Measurements from ENCODE around the gene NAALAD2. TPM values are rescaled to one million over a fixed set of nuclear protein-coding genes. Genes with fewer than 3 reads are reported as not detected.
A peak's percentile ranks its signal among the peaks of the same experiment; 100 is the strongest.

Gene NAALAD2
- total and polyA plus RNA-seq, 2 donors (not counting 1 experiment from before 2014, with no cell fraction given), result not detected

DNA sequence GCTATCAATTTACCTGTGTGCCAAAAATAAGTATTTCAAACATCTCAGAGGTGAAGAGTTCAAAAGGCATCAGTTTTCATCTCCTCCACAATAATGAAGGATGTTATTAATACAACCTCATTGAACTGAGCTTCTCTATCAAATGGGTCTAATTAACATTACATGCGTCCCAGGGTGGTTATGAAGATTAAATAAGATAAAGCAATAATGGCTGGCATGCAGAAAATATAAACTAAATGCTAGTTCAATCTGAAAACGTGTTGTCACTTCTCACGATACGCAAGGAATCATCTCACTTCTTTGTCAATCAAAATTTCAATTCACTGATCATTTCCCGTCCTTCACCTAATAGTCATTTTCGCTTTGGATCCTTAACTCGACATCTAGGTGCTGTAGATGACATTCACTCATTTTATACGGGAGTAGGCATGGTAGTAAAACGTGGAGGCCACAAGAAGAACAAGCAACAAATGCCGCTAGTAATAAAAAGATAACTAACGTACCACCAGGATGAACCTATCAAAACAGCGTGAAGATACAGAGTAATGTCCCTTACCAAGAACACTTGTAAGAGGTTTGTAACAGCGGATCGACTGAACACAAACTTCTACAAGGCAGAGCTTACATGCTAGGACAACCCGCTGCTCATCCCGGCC lies 87.5 kb downstream of the NAALAD2 start:
- Mint-ChIP-seq H3K4me3 (peak overlapping the region; percentile 92), H3K27ac (peak overlapping the region; percentile 93), H3K4me1 (peaks cover 51% of the 10 kb centered on the region), H3K9me3 (ENCODE audit: insufficient read depth) (no peaks in the 10 kb centered on the region), H3K27me3 (peaks cover 6% of the 10 kb centered on the region)
- peaks cover 68% of the 10 kb centered on the region for H3K79me2 ChIP-seq (ENCODE audit: control insufficient read depth, insufficient read depth, low read length)
- H4K20me1 ChIP-seq (ENCODE audit: control insufficient read depth, insufficient read depth, low read length, poor library complexity, severe bottlenecking), result peaks cover 44% of the 10 kb centered on the region
- ChIA-PET CTCF (interaction anchor here (0.7 kb wide), 1 partner anchor 17 kb away, joined by 3 read pairs; no protein-coding TSS in a partner anchor), POLR2A (no interaction called here)
- H3K36me3 ChIP-seq (replicated peaks in 1 of 2; ENCODE audit: control extremely low read depth in 1 of 2, control insufficient read depth in 1 of 2, extremely low read depth in 1 of 2, insufficient read depth in 2 of 2, low read length in 1 of 2), result no peaks in the 10 kb centered on the region
- peak overlapping the region; percentile 84 for H2AFZ ChIP-seq (ENCODE audit: insufficient read depth, low read depth, low read length, poor library complexity, severe bottlenecking)
- H3K4me3 ChIP-seq (ENCODE audit: control extremely low read depth in 1 of 5, extremely low read depth in 1 of 5, insufficient read depth in 1 of 5, low read depth in 2 of 5, low read length in 4 of 5), result peak overlapping the region; percentile 69 to 88 (median 83)
- H3K27ac ChIP-seq (ENCODE audit: low read length in 2 of 2), result peak overlapping the region; percentile 86 to 88
- peaks cover 20 to 34% of the 10 kb centered on the region in 2 donors for H3K4me1 ChIP-seq (ENCODE audit: control insufficient read depth in 2 of 2, insufficient read depth in 2 of 2, low read length in 2 of 2)
- no peaks in the 10 kb centered on the region for H3K27me3 ChIP-seq (replicated peaks in 1 of 4; ENCODE audit: control extremely low read depth in 1 of 4, control insufficient read depth in 3 of 4, insufficient read depth in 4 of 4, low read length in 3 of 4)
- intact Hi-C loops (cut with micrococcal nuclease), result loop anchor here (2.0 to 5.0 kb wide), 2 partner anchors 17 to 1885 kb away; partner anchors contain the start of gene CTSC
- ATAC-seq (ENCODE audit: low read depth), result no peak
- TF ChIP-seq, protein P1, sequence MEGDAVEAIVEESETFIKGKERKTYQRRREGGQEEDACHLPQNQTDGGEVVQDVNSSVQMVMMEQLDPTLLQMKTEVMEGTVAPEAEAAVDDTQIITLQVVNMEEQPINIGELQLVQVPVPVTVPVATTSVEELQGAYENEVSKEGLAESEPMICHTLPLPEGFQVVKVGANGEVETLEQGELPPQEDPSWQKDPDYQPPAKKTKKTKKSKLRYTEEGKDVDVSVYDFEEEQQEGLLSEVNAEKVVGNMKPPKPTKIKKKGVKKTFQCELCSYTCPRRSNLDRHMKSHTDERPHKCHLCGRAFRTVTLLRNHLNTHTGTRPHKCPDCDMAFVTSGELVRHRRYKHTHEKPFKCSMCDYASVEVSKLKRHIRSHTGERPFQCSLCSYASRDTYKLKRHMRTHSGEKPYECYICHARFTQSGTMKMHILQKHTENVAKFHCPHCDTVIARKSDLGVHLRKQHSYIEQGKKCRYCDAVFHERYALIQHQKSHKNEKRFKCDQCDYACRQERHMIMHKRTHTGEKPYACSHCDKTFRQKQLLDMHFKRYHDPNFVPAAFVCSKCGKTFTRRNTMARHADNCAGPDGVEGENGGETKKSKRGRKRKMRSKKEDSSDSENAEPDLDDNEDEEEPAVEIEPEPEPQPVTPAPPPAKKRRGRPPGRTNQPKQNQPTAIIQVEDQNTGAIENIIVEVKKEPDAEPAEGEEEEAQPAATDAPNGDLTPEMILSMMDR (IDR thresholded peaks at IDR 0.05), result no peak
- DNase-seq, result no peak
- peak overlapping the region; percentile 74 for H3K4me2 ChIP-seq (replicated peaks; ENCODE audit: low read depth, low read length, poor library complexity, severe bottlenecking)
- WGBS (ENCODE audit: insufficient coverage), result 17% methylated on average over 7 of the region's 16 CpGs
- peak overlapping the region; percentile 89 for H3K9ac ChIP-seq (ENCODE audit: low read length)
- H3K9me3 ChIP-seq (ENCODE audit: control extremely low read depth in 1 of 3, control insufficient read depth in 2 of 3, insufficient read depth in 1 of 3, low read length in 2 of 3), result no peaks in the 10 kb centered on the region

DNA sequence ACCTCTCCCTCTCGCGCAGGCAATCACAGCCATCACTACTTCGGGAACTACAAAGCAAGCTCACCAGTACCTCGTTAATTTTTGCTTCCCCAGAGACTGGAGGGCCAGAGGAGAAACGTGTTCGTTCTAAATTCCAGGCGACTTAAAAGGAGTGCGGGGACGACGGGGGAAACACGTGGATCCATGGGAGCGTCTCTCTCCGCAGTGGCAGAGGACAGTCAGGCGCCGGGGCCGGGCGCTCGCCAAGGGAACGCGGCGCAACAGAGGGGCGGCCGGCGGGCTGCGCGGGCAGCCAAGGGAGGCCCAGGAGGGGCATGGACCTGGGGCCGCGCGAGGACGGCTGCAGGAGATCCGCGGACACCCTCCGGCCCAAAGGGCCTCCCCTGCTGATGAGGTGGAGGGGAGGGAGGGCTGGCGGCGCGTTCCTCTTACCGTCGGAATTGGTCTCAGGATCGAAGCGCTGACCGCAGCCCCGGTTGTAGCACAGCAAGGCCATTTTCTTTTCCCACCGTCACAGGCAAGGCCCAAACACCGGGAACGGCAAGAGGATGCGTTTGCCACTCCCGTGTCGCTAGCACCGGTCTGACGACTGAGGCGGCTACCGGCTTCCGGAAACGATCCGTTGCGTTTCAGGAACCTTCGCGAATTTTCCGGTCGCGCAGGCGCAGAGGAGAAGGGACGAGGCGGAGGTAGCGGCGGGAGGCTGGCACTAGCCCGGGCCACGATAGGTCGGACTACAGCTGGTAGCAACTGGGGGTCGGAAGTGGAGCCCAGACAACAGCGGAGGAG lies 88.2 kb downstream of the NAALAD2 start, which contains the start of gene CHORDC1:
CHORDC1 (minus strand) TSS at position 591 of the 789 bp plus-strand sequence; CDS start at position 496, 95 bp downstream.
- Histone ChIP-seq H3K9me3 (ENCODE audit: control extremely low read depth in 1 of 3, control insufficient read depth in 2 of 3, insufficient read depth in 1 of 3, low read length in 2 of 3) (no peaks in the 10 kb centered on the region), H3K9ac (ENCODE audit: low read length) (peak within 1 kb of the TSS; percentile 89), H3K4me2 (replicated peaks; ENCODE audit: low read depth, low read length, poor library complexity, severe bottlenecking) (peak within 1 kb of the TSS; percentile 74), H3K36me3 (replicated peaks in 1 of 2; ENCODE audit: control extremely low read depth in 1 of 2, control insufficient read depth in 1 of 2, extremely low read depth in 1 of 2, insufficient read depth in 2 of 2, low read length in 1 of 2) (no peaks in the 10 kb centered on the region), H3K4me3 (ENCODE audit: control extremely low read depth in 1 of 5, extremely low read depth in 1 of 5, insufficient read depth in 1 of 5, low read depth in 2 of 5, low read length in 4 of 5) (peak within 1 kb of the TSS; percentile 69 to 88 (median 84)), H3K4me1 (ENCODE audit: control insufficient read depth in 2 of 2, insufficient read depth in 2 of 2, low read length in 2 of 2) (peaks cover 20 to 34% of the 10 kb centered on the region in 2 donors), H3K79me2 (ENCODE audit: control insufficient read depth, insufficient read depth, low read length) (peaks cover 61% of the 10 kb centered on the region), H3K27ac (ENCODE audit: low read length in 2 of 2) (peak within 1 kb of the TSS; percentile 86 to 88), H4K20me1 (ENCODE audit: control insufficient read depth, insufficient read depth, low read length, poor library complexity, severe bottlenecking) (peaks cover 37% of the 10 kb centered on the region), H2AFZ (ENCODE audit: insufficient read depth, low read depth, low read length, poor library complexity, severe bottlenecking) (peak within 1 kb of the TSS; percentile 84), H3K27me3 (replicated peaks in 1 of 4; ENCODE audit: control extremely low read depth in 1 of 4, control insufficient read depth in 3 of 4, insufficient read depth in 4 of 4, low read length in 3 of 4) (no peaks in the 10 kb centered on the region)
- ATAC-seq (ENCODE audit: low read depth) (peak; percentile 92), DNase-seq (peak; percentile 92)
- peaks cover 49% of the 10 kb centered on the region for H3K4me1 Mint-ChIP-seq
- intact Hi-C loops (cut with micrococcal nuclease), result loop anchor here (2.0 to 5.0 kb wide), 2 partner anchors 18 to 1885 kb away; partner anchors contain the start of gene CTSC
- peak within 1 kb of the TSS; percentile 93 for H3K27ac Mint-ChIP-seq
- under 1% methylated on average over 68 of the region's 71 CpGs for WGBS (ENCODE audit: insufficient coverage)
- TF ChIP-seq, protein P1 (IDR thresholded peaks at IDR 0.05), result no peak
- TF ChIP-seq EZH2 (IDR thresholded peaks at IDR 0.05; ENCODE audit: borderline replicate concordance, insufficient read depth, low read depth, low read length, poor library complexity, severe bottlenecking), result no peak
- H3K9me3 Mint-ChIP-seq (ENCODE audit: insufficient read depth), result no peaks in the 10 kb centered on the region
- ChIA-PET CTCF (interaction anchor here (0.7 kb wide), 2 partner anchors 17 to 18 kb away, joined by 3 read pairs; no protein-coding TSS in a partner anchor), POLR2A (no interaction called here)
- H3K27me3 Mint-ChIP-seq, result peaks cover 6% of the 10 kb centered on the region
- H3K4me3 Mint-ChIP-seq, result peak within 1 kb of the TSS; percentile 92

Data from B cell (primary cell).